PFSK-1 (cell line): ENCODE data around the gene MAST4.

Source experiments
- POLR2AphosphoS5 ChIP-seq: IDR thresholded peaks from 2 replicates; pipeline ENCODE4 v1.6.1; 2012; ENCODE audit warnings: low read depth, mild to moderate bottlenecking, control low read depth, low read length, moderate library complexity
- SIN3A ChIP-seq: IDR thresholded peaks from 2 replicates; pipeline ENCODE4 v1.6.1; 2012; ENCODE audit warnings: mild to moderate bottlenecking, low read length, moderate library complexity, borderline replicate concordance; ENCODE audit not compliant: insufficient read depth
- TAF1 ChIP-seq: IDR thresholded peaks from 2 replicates; pipeline ENCODE4 v1.6.1; 2012; ENCODE audit warnings: low read length, control low read depth, borderline replicate concordance; ENCODE audit not compliant: insufficient read depth
- TF ChIP-seq, protein P1 (sequence below), 2 experiments: IDR thresholded peaks; 2 replicates each; pipeline versions ENCODE4 v1.6.1 to v1.8.0; 2011 to 2012; ENCODE audit warnings: low read depth in 2 of 2, low read length in 2 of 2, control low read depth in 1 of 2, inconsistent platforms in 1 of 2, mild to moderate bottlenecking in 1 of 2, moderate library complexity in 1 of 2; ENCODE audit not compliant: insufficient read depth in 1 of 2

DNA sequence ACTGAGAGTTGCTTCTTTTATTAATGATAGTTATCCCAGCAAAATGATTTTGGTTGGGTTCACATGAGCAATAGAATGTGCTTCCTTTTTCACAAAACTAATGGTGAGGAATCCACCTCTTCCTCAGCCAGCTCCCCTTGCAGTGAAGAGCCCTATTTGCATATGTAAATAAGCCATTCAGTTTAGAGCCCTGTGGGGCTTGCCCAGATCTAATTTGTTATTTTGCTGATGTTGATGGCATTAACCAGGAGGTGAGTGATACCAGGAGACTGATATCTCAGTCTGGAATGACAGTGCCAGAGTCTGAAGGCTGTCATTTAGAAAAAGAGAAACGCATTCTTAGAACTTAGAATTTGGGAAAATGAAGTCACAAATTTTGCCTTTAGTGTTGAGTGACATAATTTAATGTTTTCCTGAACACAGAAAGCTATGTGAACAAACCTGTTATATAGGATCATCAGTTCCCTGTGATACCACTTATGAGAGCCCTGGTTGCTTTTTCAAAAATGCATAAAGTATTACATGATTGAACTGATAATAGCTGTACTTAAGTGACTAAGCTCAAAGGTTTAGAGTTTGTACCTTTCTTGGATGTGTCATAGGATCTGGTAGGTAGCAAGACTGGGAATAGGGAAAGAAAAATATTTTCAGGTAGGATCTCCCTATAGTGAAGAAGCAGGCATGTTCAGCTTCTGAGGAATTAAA lies 271.6 kb downstream of the MAST4 start:
- TF ChIP-seq, protein P1, sequence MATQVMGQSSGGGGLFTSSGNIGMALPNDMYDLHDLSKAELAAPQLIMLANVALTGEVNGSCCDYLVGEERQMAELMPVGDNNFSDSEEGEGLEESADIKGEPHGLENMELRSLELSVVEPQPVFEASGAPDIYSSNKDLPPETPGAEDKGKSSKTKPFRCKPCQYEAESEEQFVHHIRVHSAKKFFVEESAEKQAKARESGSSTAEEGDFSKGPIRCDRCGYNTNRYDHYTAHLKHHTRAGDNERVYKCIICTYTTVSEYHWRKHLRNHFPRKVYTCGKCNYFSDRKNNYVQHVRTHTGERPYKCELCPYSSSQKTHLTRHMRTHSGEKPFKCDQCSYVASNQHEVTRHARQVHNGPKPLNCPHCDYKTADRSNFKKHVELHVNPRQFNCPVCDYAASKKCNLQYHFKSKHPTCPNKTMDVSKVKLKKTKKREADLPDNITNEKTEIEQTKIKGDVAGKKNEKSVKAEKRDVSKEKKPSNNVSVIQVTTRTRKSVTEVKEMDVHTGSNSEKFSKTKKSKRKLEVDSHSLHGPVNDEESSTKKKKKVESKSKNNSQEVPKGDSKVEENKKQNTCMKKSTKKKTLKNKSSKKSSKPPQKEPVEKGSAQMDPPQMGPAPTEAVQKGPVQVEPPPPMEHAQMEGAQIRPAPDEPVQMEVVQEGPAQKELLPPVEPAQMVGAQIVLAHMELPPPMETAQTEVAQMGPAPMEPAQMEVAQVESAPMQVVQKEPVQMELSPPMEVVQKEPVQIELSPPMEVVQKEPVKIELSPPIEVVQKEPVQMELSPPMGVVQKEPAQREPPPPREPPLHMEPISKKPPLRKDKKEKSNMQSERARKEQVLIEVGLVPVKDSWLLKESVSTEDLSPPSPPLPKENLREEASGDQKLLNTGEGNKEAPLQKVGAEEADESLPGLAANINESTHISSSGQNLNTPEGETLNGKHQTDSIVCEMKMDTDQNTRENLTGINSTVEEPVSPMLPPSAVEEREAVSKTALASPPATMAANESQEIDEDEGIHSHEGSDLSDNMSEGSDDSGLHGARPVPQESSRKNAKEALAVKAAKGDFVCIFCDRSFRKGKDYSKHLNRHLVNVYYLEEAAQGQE (IDR thresholded peaks at IDR 0.05; ENCODE audit: insufficient read depth in 1 of 2, low read depth in 2 of 2, low read length in 2 of 2): no peak
- TF ChIP-seq POLR2AphosphoS5 (no peak), SIN3A (no peak), TAF1 (no peak)
